Stomach (tissue), 9 donors: Measurements from ENCODE around the gene RYR3. TPM values are rescaled to one million over a fixed set of nuclear protein-coding genes. Genes with fewer than 3 reads are reported as not detected.

Experiments
- DNase-seq, 2 donors: peaks; one replicate each; pipeline versions ENCODE4 v3.0.0 to v3.0.0-alpha.2; 2013 to 2019
- H3K27ac ChIP-seq, 5 donors: fragments of 200-600 bp in 4 of 5; sonication (generic) in 4 of 5; one replicate each; pipeline ENCODE4 v1.5.1; 2013 to 2019; ENCODE audit warnings: mild to moderate bottlenecking in 1 of 5, moderate library complexity in 1 of 5
- H3K27me3 ChIP-seq, 3 donors: fragments of 200-600 bp; sonication (generic); one replicate each; pipeline ENCODE4 v1.5.1; 2017 to 2019; ENCODE audit warnings: mixed run types in 1 of 3
- H3K36me3 ChIP-seq, 4 donors: fragments of 200-600 bp; sonication (generic); 1 replicate in 3 of 4; 2 replicates in 1 of 4; pipeline ENCODE4 v1.5.1; 2016 to 2019
- H3K4me1 ChIP-seq, 4 donors: fragments of 200-600 bp; sonication (generic); one replicate each; pipeline ENCODE4 v1.5.1; 2016 to 2019
- H3K4me3 ChIP-seq, 4 donors: fragments of 200-600 bp; sonication (generic) in 3 of 4; one replicate each; pipeline ENCODE4 v1.5.1; 2016 to 2019; ENCODE audit warnings: mild to moderate bottlenecking in 1 of 4
- H3K9me3 ChIP-seq, 4 donors: fragments of 200-600 bp; sonication (generic); one replicate each; pipeline ENCODE4 v1.5.1; 2016 to 2019
- EP300 ChIP-seq: sonication (generic); formaldehyde crosslinking; IDR thresholded peaks from one replicate; pipeline ENCODE4 v1.6.1; 2017; ENCODE audit warnings: antibody characterized with exemption
- POLR2A ChIP-seq, 4 donors: fragments of 450-650 bp; IDR thresholded peaks; one replicate each; pipeline ENCODE4 v1.6.1; 2016; ENCODE audit warnings: antibody characterized with exemption in 4 of 4, control low read depth in 2 of 4, mild to moderate bottlenecking in 1 of 4, moderate library complexity in 1 of 4
- POLR2AphosphoS5 ChIP-seq, 3 donors: sonication (generic); formaldehyde crosslinking; IDR thresholded peaks; one replicate each; pipeline ENCODE4 v1.6.1; 2016; ENCODE audit warnings: antibody characterized with exemption in 3 of 3
- WGBS, 5 donors: extraction: QIAGEN DNeasy Blood & Tissue Kit in 3 of 5; methylation state at CpG; one replicate each; pipeline versions ENCODE4 v1.1.5 to v1.1.7; 2013 to 2018; 5-methylcytosine and 5-hydroxymethylcytosine counted together
- intact Hi-C: fragments of 100-400 bp; cut with DNase I; formaldehyde crosslinking; loops from one replicate; pipeline ENCODE4 v1.15.1; 2023; ENCODE audit warnings: low total_unique reads
- polyA plus RNA-seq, 3 donors: library from polyadenylated mRNA; stranded (reverse); fragments of 200-250 nt; gene quantifications; one replicate each; pipeline ENCODE4 v1.2.3, GENCODE V29; 2013
- total RNA-seq, 5 donors: library from RNA; depleted of rRNA; stranded (reverse); fragments of >200 nt; gene quantifications; one replicate each; pipeline versions ENCODE4 v1.1.0 to v1.2.3, GENCODE V29; 2014 to 2016
- TF ChIP-seq, protein P1 (sequence below), 7 experiments: fragments of 450-650 bp in 4 of 7; fragments of 200-600 bp in 3 of 7; sonication (generic) in 3 of 7; IDR thresholded peaks; one replicate each; pipeline ENCODE4 v1.5.1; 2016 to 2019; ENCODE audit warnings: antibody characterized with exemption in 7 of 7, control low read depth in 2 of 7, mild to moderate bottlenecking in 1 of 7
- donor health status: healthy with polysubstance abuse.
- donor health status: Bipolar disorder and iron deficiency.
- donor health status: healthy.

Gene RYR3
- total and polyA plus RNA-seq, 8 donors: 0.12 to 36.2 (median 4.0) TPM

DNA sequence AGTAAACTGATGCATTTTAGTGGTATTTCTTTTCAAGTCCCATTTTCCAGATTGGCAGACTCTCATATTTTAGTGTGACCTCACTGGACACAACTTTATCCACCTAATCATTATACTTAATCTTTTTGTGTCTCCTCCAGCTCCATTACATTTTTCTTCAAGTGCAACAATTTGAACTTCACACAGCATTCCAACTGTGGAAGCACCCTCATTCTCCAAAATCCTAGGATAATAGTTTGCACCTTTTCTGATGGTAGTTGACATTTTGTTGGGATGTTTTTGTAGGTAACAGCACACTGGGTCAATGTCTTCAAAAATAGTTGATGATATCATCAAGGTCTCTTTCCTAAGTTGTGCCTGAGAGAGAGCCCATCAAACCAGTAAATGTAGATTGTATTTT lies 123.1 kb downstream of the RYR3 start:
- intact Hi-C loops: no loop called here
- no peaks in the 10 kb centered on the region for H3K4me1 ChIP-seq
- no peak overlapping the region for H3K4me3 ChIP-seq

DNA sequence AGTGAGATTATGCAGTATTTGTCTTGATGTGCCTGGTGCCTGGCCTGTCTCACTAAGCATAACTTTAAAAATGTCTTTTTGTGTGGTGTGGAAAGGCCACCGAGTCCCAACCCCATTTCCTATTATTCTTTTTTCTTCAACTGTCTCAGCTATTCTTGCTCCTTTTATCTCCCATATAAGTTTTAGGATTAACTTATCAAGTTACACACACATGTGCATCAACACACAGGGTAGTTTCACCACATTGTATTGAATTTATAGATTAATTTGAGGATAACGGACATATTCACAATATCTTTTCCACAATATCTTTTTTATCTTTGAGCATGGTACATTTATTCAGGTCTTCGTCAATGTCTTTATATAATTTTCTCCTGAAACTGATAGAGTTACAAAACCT lies 127.6 kb downstream of the RYR3 start:
- 83 to 86% (median 84%) methylated on average over 3 of the region's 3 CpGs for WGBS, 5 donors
- TF ChIP-seq EP300 (no peak), POLR2A (IDR thresholded peaks at IDR 0.05) (no peak), POLR2AphosphoS5 (IDR thresholded peaks at IDR 0.05) (no peak)
- TF ChIP-seq, protein P1, sequence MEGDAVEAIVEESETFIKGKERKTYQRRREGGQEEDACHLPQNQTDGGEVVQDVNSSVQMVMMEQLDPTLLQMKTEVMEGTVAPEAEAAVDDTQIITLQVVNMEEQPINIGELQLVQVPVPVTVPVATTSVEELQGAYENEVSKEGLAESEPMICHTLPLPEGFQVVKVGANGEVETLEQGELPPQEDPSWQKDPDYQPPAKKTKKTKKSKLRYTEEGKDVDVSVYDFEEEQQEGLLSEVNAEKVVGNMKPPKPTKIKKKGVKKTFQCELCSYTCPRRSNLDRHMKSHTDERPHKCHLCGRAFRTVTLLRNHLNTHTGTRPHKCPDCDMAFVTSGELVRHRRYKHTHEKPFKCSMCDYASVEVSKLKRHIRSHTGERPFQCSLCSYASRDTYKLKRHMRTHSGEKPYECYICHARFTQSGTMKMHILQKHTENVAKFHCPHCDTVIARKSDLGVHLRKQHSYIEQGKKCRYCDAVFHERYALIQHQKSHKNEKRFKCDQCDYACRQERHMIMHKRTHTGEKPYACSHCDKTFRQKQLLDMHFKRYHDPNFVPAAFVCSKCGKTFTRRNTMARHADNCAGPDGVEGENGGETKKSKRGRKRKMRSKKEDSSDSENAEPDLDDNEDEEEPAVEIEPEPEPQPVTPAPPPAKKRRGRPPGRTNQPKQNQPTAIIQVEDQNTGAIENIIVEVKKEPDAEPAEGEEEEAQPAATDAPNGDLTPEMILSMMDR (IDR thresholded peaks at IDR 0.05): no peak
- Histone ChIP-seq H3K4me1 (no peaks in the 10 kb centered on the region), H3K4me3 (no peak overlapping the region), H3K27me3 (no peaks in the 10 kb centered on the region), H3K36me3 (no peaks in the 10 kb centered on the region), H3K27ac (no peak overlapping the region), H3K9me3 (peaks cover 0 to 7% (median 3%) of the 10 kb centered on the region in 4 donors)
- no peak for DNase-seq
- intact Hi-C loops: no loop called here

More for the DNA sequence above, 123.1 kb downstream of the RYR3 start:
- Histone ChIP-seq H3K27ac (no peak overlapping the region), H3K27me3 (no peaks in the 10 kb centered on the region), H3K36me3 (no peaks in the 10 kb centered on the region), H3K9me3 (peaks cover 0 to 7% (median 3%) of the 10 kb centered on the region in 4 donors)
- DNase-seq: no peak
- TF ChIP-seq, protein P1 (IDR thresholded peaks at IDR 0.05): no peak
- TF ChIP-seq POLR2A (IDR thresholded peaks at IDR 0.05) (no peak), EP300 (no peak), POLR2AphosphoS5 (IDR thresholded peaks at IDR 0.05) (no peak)

DNA sequence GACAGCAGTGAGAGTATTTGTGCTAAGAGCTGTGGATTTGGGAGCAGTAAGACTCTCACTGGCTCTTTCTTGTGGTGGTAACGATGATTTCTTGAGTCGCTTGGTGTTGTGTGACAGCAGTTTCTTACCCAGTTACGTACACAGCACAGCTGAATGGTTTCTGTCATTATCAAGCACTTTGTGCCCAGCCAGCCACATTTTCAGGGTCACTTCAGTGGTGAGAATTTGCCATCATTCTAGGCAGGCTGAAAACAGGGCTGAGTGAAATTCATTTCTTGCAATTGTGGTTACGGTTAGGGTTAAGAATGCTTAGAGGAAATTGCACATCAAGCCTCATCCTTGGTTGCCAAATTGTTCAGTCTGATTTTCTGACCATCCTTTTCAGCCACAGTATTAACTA lies 130.1 kb downstream of the RYR3 start:
- intact Hi-C loops: no loop called here
- peaks cover 0 to 2% (median under 1%) of the 10 kb centered on the region in 4 donors for H3K9me3 ChIP-seq
- no peaks in the 10 kb centered on the region for H3K4me1 ChIP-seq
- no peak overlapping the region for H3K27ac ChIP-seq
- no peaks in the 10 kb centered on the region for H3K36me3 ChIP-seq
- no peaks in the 10 kb centered on the region for H3K27me3 ChIP-seq
- DNase-seq: no peak
- 67 to 80% (median 76%) methylated on average over 4 of the region's 4 CpGs for WGBS, 5 donors
- no peak overlapping the region for H3K4me3 ChIP-seq
- no peak for TF ChIP-seq EP300
- TF ChIP-seq POLR2A (IDR thresholded peaks at IDR 0.05): no peak
- no peak for TF ChIP-seq POLR2AphosphoS5 (IDR thresholded peaks at IDR 0.05)
- TF ChIP-seq, protein P1 (IDR thresholded peaks at IDR 0.05): no peak

DNA sequence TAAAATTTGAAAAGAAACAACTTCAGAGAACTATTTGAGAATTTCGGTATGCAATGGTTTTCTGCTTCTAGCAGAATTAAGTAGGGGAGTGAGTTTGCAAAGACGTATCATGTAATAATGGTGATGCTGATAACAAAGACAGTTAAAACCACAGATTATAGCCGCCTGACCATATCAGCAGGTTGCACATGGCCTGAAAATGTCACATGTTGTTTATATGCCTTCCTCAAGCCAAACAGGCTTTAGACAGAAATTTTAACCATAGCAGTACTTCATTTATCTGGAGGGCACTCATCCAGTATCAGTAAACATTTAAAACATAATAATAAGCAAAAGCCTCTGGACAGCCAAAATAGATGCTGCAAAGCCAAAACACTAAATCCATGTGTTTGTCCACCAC lies 131.7 kb downstream of the RYR3 start:
- H3K4me1 ChIP-seq: no peaks in the 10 kb centered on the region
- no peaks in the 10 kb centered on the region for H3K27me3 ChIP-seq
- no peak for TF ChIP-seq EP300
- TF ChIP-seq, protein P1 (IDR thresholded peaks at IDR 0.05): no peak
- no peak for TF ChIP-seq POLR2A (IDR thresholded peaks at IDR 0.05)
- TF ChIP-seq POLR2AphosphoS5 (IDR thresholded peaks at IDR 0.05): no peak
- H3K36me3 ChIP-seq: no peaks in the 10 kb centered on the region
- H3K4me3 ChIP-seq: no peak overlapping the region
- H3K9me3 ChIP-seq: no peaks in the 10 kb centered on the region
- intact Hi-C loops: no loop called here
- H3K27ac ChIP-seq: no peak overlapping the region
- 37 to 54% (median 45%) methylated on average over 3 of the region's 3 CpGs for WGBS, 5 donors
- no peak for DNase-seq
